GM12892 (cell line): Measurements from ENCODE around the gene CYP4F22.
"Not testable (repeated sequence)": the region's sequence is repeated elsewhere in the genome, so short reads cannot be mapped to it uniquely, and the experiment has no call there.

Experiments
- DNase-seq: peaks from one replicate; pipeline ENCODE4 v3.0.0; 2011; ENCODE audit not compliant: insufficient read length
- FAIRE-seq: peaks from 2 replicates; lab custom pipeline; 2011; peaks lifted over from hg19 to GRCh38; lab: Jason Lieb, UNC
- POLR2A ChIP-seq: IDR thresholded peaks from 2 replicates; pipeline ENCODE4 v1.6.1; 2011; ENCODE audit warnings: low read depth, low read length, control low read depth
- POLR2AphosphoS5 ChIP-seq: IDR thresholded peaks from 2 replicates; pipeline ENCODE4 v1.6.1; 2011; ENCODE audit warnings: low read depth, low read length, control low read depth
- TAF1 ChIP-seq: IDR thresholded peaks from 2 replicates; pipeline ENCODE4 v1.6.1; 2011; ENCODE audit warnings: low read depth, mild to moderate bottlenecking, control low read depth, low read length, borderline replicate concordance

The CYP4F22 gene

DNA sequence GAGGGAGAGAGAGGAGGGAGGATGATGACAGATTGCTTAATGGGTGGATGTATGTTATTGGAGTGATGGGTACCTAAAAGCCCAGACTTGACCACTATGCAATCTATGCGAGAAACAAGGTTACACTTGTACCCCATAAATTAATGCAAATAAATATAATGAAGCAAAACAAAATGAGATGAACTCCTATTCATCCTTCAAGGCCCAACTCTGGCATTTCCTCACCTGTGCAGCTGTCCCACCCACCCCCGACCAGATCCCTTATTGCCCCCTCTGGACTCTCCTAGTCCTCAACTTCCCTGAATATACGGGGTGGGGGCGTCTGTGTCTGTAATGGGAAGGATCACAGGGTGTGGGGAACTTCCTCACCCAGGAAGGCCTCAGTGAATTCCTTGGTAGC, 33.2 kb upstream of the CYP4F22 start:
- TF ChIP-seq POLR2A (no peak), POLR2AphosphoS5 (no peak), TAF1 (no peak)
- no peak for DNase-seq
- FAIRE-seq = no peak

GRCh38 chr19:15475611-15476010, 32.7 kb upstream of the CYP4F22 start:
- DNase-seq = no peak
- TF ChIP-seq POLR2A (no peak), POLR2AphosphoS5 (no peak), TAF1 (no peak)
- no peak for FAIRE-seq

- no peak for DNase-seq
- no peak for TF ChIP-seq TAF1
- no peak for TF ChIP-seq POLR2AphosphoS5
- TF ChIP-seq POLR2A = no peak
- FAIRE-seq = no peak
These were observed 32.0 kb upstream of the CYP4F22 start for GRCh38 chr19:15476325-15476724.

GRCh38 chr19:15479391-15480345, 28.7 kb upstream of the CYP4F22 start, which contains the start of gene PGLYRP2:
Gene PGLYRP2, minus strand, starts transcription at chr19:15479501. Its CDS starts 130 bp downstream, at chr19:15479371.
- FAIRE-seq = no peak
- TF ChIP-seq POLR2A (no peak), TAF1 (no peak), POLR2AphosphoS5 (no peak)
- no peak for DNase-seq

DNA sequence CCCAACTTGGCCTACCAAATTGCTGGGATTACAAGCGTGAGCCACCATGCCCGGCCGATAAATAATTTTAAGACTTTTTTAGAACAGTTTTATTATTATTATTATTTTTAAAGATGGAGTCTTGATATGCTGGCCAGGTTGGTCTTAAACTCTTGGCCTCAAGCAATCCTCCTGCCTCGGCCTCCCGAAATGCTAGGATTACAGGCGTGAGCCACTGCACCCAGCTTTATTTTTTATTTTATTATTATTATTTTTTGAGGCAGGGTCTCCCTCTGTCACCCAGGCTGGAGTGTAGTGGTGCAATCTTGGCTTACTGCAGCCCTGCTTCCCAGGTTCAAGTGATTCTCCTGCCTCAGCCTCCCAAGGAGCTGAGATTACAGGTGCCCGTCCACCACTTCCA, 27.3 kb upstream of the CYP4F22 start:
- FAIRE-seq, DNase-seq: not testable (repeated sequence)

GRCh38 chr19:15485768-15486167, 22.6 kb upstream of the CYP4F22 start:
- DNase-seq, FAIRE-seq: not testable (repeated sequence)

GRCh38 chr19:15487038-15487437, 21.3 kb upstream of the CYP4F22 start:
- no peak for DNase-seq

DNA sequence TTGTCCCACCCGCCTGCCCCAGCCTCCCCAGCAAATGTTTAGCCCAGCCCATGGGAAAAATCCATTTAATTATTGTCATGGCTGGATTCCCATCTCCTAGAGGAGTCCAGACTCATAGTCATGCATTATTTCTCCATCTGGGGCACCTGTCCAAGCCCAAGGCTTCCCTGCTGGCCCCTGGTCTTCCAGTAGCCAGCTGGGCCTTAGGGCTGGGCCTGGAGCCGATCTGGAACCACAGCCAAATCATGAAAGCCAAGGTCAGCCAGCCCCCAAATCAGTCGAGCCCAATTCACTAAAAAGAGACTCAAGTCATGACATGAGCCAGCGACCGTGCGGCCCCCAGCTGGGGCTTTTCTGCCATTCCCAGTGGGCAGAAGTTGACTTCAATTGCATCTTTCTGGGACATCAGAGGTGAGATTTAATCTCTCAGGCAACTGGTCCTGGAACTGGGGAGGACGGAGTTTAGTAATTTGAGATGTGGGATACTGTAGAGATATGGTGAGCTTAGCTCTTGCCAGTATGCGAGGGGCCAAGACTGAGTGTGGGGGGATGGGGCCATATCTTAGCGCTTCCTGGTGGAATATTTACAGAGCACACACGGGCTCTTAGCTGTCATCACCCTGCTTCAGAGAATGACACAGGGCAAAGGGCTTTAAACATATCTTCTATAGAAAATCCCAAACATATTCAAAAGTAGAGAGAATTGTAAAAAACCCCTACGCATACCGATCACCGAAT, 19.7 kb upstream of the CYP4F22 start:
- no peak for DNase-seq
- no peak for FAIRE-seq
- no peak for TF ChIP-seq TAF1
- no peak for TF ChIP-seq POLR2AphosphoS5
- TF ChIP-seq POLR2A = no peak

More at GRCh38 chr19:15487038-15487437, 21.3 kb upstream of the CYP4F22 start:
- TF ChIP-seq POLR2A (no peak), TAF1 (no peak), POLR2AphosphoS5 (no peak)
- no peak for FAIRE-seq

DNA sequence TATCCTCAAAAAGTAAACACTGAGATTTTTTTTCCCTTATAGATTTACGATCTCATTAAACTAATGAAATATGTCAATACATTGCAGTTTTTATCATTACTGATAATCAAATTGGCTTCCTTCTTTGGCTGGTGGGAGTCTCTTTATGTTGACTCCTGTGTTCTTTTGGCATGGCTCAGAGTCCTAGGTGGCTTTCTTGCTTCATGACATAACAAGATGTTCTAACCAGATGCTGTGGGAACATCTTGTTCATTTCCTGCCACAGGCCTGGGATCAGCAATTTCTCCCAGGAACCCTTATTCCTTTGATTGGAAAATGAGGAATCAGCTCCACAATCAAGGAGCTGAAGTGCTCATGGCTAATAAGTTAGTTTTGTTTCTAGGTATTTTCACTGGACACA, 13.2 kb upstream of the CYP4F22 start:
- DNase-seq (no peak), FAIRE-seq (no peak)
- TF ChIP-seq TAF1 (no peak), POLR2A (no peak), POLR2AphosphoS5 (no peak)

- TF ChIP-seq POLR2A (no peak), POLR2AphosphoS5 (no peak), TAF1 (no peak)
- no peak for FAIRE-seq
- DNase-seq = no peak
These were observed 10.0 kb upstream of the CYP4F22 start for GRCh38 chr19:15498156-15498858.

GRCh38 chr19:15498910-15499309, 9.4 kb upstream of the CYP4F22 start:
- FAIRE-seq = no peak
- DNase-seq = no peak
- TF ChIP-seq TAF1 = no peak

GRCh38 chr19:15501596-15501995, 6.7 kb upstream of the CYP4F22 start:
- no peak for FAIRE-seq
- DNase-seq = no peak
- TF ChIP-seq POLR2AphosphoS5 = no peak
